Skin epidermis (tissue), 12 donors: ENCODE results near the gene MANBA.
"Not testable (repeated sequence)": the region's sequence is repeated elsewhere in the genome, so short reads cannot be mapped to it uniquely, and the experiment has no call there.

Source experiments
- H3K27ac ChIP-seq, 21 experiments: fragments of 200-600 bp; sonication (generic) in 11 of 21; one replicate each; pipeline ENCODE4 v1.5.0; 2020; ENCODE audit warnings: mild to moderate bottlenecking in 3 of 21, inconsistent platforms in 2 of 21, moderate library complexity in 2 of 21
- H3K4me3 ChIP-seq, 7 experiments: fragments of 200-600 bp; sonication (generic) in 2 of 7; one replicate each; pipeline ENCODE4 v1.5.0; 2020; ENCODE audit warnings: inconsistent platforms in 2 of 7, mild to moderate bottlenecking in 2 of 7, moderate library complexity in 1 of 7

The MANBA gene

DNA sequence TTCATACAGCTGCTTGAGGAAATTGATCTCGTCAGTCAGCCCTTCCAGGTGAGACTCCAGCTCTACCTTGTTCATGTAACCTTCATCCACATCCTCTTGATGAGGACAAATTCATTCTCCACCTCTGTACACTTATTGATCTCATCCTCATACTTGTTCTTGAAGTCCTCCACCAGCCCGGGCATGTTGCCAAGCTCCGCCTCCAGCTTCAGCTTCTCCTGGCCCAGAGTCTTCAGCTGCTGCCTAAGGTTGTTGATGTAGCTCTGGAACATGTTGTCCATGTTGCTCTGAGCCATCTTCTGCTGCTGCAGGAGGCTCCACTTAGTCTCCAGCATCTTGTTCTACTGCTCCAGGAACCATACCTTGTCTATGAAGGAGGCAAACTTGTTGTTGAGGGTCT is 31.3 kb downstream of the MANBA start:
- H3K27ac ChIP-seq, H3K4me3 ChIP-seq: not testable (repeated sequence)

DNA sequence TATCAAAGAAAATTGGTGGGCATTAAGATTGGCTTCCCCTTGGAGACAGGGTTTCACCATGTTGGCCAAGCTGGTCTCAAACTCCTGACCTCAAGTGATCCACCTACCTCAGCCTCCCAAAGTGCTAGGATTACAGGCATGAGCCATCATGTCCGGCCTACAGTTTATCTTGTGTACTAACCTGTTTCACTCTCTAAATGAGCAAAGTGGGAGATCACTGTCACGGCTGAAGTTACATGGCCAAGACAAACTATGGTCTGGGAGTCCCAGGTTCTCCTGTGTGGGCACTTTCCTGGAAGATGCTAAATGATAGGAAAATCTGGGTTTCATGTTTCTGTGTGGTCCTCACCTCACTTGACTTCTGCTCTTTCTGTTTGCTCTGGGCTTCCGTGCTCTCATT is 33.8 kb downstream of the MANBA start:
- not testable (repeated sequence) for H3K4me3 ChIP-seq, H3K27ac ChIP-seq

DNA sequence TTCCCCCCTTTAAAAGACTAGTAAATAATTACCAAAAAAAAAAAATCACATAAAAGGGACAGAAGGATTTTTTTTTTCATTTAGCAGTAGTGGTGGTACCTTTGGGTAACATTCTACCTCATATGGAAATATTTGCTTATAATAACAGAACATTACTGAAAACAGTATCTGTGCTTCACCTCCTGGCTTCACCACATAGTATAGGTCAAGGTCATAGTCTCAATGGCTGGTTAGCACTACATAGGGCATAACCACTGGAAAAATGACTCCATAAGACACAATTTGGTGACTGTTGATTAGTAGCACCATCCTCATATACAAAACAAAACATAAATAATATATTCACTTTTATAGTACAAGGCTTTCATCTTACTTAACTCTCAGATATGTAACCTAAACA is 34.7 kb downstream of the MANBA start:
- H3K27ac ChIP-seq: no peak overlapping the region
- no peak overlapping the region for H3K4me3 ChIP-seq

DNA sequence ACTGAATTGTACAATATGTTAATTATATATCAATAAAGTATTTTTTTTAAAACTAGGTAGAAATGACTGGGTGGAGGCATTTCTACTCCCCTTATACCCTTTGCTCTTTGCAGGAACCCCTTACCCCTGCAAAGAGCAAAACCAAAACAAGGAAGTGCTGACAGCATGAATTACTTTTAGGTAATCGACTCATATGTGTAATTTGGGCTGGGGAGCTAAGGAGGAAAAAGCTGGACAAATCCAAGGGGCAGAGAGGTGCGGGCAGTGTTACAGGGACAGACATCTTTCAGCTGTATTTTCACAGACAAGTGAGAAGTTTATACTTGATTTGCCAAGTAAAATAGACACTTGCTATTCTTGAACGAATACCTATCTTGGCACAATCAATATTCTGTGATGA is 35.5 kb downstream of the MANBA start:
- no peak overlapping the region for H3K27ac ChIP-seq
- H3K4me3 ChIP-seq: no peak overlapping the region

DNA sequence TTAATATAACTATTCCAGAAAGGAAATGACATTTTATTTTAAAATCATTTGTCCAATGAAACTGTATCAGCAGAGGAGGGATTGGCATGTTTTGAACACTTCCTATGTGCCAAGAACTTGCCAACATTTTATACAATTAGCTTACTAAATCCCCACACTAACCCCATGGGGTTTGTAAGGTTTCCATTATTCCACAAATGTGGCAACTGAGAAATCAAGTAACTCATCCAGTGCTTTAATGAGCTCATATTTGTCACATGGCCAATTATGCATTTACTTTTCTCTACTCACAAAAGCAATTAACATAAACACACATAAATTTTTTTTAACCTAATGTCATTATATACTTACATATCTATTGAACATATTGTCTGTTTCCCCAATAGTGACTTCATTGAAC is 37.3 kb downstream of the MANBA start:
- Histone ChIP-seq H3K4me3 (no peak overlapping the region), H3K27ac (no peak overlapping the region)

DNA sequence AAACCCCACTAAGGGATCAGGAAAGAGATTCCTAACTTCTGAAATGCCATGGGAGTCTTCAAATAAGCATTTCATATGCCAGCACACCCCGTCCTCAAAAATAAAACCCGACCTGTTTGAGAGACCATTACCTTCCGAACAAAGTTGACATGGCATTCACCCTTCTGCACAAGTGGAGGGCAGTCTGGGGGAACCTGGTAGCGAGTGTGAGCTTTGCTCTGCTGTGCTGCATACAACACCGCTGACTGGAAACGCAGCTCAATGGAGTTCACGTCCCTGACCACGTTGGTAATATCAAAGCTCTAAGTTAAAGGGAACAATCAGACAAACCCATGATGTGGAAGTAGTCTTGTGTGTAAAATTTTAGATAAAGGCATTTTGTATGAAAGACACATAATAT is 38.0 kb downstream of the MANBA start:
- H3K27ac ChIP-seq: no peak overlapping the region
- H3K4me3 ChIP-seq: no peak overlapping the region

GRCh38 chr4:102718833-102719575 is 41.8 kb downstream of the MANBA start:
- H3K4me3 ChIP-seq, H3K27ac ChIP-seq: not testable (repeated sequence)

GRCh38 chr4:102717448-102718092 is 43.2 kb downstream of the MANBA start:
- Histone ChIP-seq H3K4me3 (no peak overlapping the region), H3K27ac (no peak overlapping the region)

DNA sequence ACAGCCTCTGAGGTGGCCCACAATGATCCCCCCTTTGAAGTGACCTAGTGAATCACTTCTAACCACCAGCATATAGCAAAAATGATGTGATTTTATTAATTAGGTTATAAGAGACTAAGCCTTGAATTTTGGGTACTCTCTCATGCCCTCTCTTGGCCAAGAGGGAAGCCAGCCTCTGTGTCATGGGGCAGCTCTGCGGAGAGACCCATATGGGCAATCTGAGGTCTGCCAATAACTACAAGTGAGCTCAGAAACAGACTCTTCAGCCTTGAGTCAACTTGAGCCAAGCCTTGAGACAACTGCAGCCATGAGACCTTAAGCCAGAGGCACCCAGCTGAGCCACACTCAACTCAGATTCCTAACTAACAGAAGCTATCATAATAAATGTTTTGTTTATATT is 45.7 kb downstream of the MANBA start:
- Histone ChIP-seq H3K4me3 (no peak overlapping the region), H3K27ac (no peak overlapping the region)

GRCh38 chr4:102713774-102714173 is 47.0 kb downstream of the MANBA start:
- H3K27ac ChIP-seq, H3K4me3 ChIP-seq: not testable (repeated sequence)

- Histone ChIP-seq H3K27ac (no peak overlapping the region), H3K4me3 (no peak overlapping the region)
These were observed 47.7 kb downstream of the MANBA start for GRCh38 chr4:102713096-102713495.

DNA sequence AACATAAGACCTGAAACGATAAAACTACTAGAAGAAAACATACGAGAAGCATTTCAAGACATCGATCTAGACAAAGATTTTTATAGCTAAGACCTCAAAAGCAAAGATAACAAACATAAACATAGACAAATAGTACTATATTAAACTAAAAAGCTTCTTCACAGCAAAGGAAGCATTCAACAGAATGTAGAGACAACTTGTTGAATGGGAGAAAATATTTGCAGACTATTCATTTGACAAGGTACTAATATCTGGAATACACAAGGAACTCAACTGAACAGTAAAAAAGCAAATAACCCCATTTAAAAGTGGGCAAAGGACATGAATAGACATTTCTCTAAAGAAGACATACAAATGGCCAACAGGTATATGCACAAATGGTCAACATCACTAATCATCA is 49.8 kb downstream of the MANBA start:
- no peak overlapping the region for H3K27ac ChIP-seq
- no peak overlapping the region for H3K4me3 ChIP-seq

DNA sequence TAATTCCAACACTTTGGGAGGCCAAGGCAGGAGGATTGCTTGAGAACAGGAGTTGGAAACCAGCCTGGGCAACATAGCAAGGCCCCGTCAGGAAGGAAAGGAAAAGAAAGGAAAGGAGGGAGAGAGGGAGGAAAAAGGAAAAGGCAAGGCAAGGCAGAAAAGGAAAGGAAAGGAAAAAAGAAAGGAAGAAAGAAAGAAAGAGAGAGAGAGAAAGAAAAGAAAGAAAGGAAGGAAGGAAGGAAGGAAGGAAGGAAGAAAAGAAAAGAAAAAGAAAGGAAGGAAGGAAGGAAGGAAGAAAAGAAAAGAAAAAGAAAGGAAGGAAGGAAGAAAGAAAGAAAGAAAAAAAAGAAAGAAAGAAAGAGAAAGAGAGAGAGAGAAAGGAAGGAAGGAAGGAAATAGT is 51.7 kb downstream of the MANBA start:
- not testable (repeated sequence) for H3K27ac ChIP-seq, H3K4me3 ChIP-seq

GRCh38 chr4:102707150-102707549 is 53.6 kb downstream of the MANBA start:
- H3K27ac ChIP-seq: no peak overlapping the region
- H3K4me3 ChIP-seq: no peak overlapping the region

DNA sequence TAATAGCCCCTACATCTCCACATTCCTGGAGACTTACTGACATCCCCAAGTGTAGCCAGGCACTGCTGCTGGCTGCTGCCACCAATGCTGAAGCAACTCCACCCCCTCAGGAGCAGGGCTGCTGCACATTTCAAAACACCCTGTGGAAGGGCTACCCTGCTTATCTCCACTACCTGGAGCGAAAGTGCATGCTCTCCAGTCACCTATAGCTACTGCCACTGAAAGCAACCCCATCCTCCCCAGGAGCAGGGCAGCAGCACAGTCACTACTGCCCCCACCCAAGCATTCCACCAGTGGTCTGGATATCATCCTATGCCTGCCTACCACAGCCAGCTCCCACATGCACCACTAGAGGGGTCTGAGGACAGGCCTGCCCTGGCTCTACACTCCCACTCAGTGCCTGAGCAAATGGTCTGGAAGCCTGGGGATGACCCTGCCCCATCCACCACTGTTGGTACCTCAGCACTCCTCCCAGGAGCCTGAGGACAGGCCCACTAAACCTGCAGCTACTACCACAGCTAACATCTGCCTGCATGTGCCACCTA is 55.3 kb downstream of the MANBA start:
- H3K27ac ChIP-seq: no peak overlapping the region
- H3K4me3 ChIP-seq: no peak overlapping the region

DNA sequence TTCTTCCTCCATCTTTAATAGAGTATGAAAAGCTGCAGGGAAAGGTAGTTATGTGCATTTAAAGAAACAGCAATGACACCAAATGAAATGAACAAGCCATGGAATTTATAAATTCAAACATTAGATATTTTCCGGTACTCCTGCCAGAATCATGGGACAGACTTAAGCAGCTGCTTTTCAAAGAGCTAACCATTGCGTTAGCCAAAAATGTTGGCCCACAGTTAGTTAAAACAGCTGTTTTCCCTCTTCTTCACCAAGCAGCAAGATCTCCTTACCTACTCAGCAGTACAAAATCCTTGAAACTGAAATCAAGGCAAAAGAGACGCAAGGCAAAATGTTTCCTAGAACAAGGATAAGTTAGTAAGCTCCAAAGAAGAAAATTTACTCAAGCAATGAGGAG is 64.0 kb downstream of the MANBA start:
- Histone ChIP-seq H3K4me3 (no peak overlapping the region), H3K27ac (no peak overlapping the region)

DNA sequence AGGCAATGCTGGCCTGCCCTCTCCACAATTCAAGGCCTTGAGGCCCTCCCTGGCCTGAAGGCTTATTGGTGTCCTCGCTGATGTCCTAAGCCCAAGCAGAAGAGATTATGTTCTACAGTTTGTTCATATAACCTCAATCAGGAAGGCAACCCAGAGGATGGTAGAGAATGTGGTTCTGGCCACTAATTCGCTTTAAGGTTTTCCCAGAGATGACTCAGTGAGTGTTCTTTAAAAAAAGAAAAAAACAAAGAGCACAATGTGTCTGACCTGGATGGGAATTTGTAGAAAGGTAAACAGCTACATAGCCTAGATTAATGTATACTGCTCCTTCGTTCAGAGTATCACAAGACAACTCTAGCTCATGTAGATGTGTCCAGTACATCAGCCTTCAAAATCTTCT is 66.0 kb downstream of the MANBA start:
- H3K4me3 ChIP-seq: no peak overlapping the region

GRCh38 chr4:102693861-102694260 is 66.9 kb downstream of the MANBA start:
- H3K27ac ChIP-seq: no peak overlapping the region
- no peak overlapping the region for H3K4me3 ChIP-seq

More for the DNA sequence above, 66.0 kb downstream of the MANBA start:
- no peak overlapping the region for H3K27ac ChIP-seq

DNA sequence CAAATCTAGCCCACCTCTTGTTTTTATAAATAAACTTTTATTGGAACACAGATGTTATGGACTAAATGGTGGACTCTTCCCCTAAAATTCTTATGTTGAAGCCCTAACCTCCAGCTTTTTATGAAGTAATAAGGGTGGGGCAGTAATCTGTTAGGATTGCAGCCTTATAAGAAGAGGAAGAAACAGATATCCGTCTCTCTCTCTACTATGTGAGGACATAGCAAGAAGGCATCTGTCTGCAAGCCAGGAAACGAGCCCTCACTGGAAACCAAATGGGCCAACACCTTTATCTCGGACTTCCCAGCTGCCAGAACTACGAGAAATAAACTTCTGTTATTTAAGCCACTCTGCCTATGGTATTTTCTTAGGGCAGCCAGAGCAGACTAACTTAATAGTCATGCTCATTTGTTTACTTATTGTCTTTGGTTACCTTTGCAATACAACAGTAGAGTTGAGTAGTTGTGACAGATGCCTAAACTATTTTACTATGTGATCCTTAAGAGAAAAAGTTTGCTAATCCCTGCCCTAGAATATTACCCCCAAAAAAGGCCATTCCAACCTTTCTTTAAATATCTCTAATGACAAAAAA is 67.4 kb downstream of the MANBA start:
- H3K4me3 ChIP-seq: no peak overlapping the region
- H3K27ac ChIP-seq: no peak overlapping the region

DNA sequence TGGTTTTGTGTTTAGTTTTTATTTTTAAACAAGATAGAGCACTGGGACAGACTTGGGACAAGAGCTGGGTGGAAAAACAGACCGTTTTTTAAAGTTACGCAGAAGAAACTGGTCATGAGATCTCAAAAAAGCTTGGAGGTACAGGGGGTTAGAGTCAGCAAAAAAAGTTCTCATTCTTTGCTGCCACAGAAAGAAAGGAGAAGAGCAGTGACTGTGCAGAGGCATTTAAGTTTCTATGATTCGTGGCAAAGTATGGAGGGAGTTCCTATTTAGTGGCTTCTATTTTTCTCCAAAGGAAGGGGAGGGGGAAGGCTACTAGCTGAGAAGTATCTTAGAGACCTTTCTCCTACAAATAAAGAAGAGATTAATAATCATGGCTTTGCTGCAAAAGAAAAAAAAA is 68.3 kb downstream of the MANBA start:
- Histone ChIP-seq H3K27ac (no peak overlapping the region), H3K4me3 (no peak overlapping the region)

- no peak overlapping the region for H3K4me3 ChIP-seq
- no peak overlapping the region for H3K27ac ChIP-seq
These were observed 72.8 kb downstream of the MANBA start for GRCh38 chr4:102687982-102688433.
